Neural cell (in vitro differentiated cells): Measurements from ENCODE around the gene STXBP1. TPM values are rescaled to one million over a fixed set of nuclear protein-coding genes. Genes with fewer than 3 reads are reported as not detected.

Experiments
- H2AFZ ChIP-seq: fragments of 200-600, 300-800 bp; sonication (generic), shearing (Covaris generic); 2 replicates; pipeline ENCODE4 v1.6.0; 2014; ENCODE audit warnings: low read depth, mild to moderate bottlenecking, antibody characterized with exemption, low read length, moderate library complexity
- H3F3A ChIP-seq: fragments of 200-600 bp; shearing (Covaris generic); 2 replicates; pipeline ENCODE4 v1.6.1; 2016; ENCODE audit warnings: mild to moderate bottlenecking, moderate library complexity, mixed read lengths, antibody characterized with exemption, low read length; ENCODE audit not compliant: insufficient read depth, poor library complexity, severe bottlenecking
- H3K27ac ChIP-seq: fragments of 200-600, 300-800 bp; sonication (generic), shearing (Covaris generic); 2 replicates; pipeline ENCODE4 v1.5.1; 2014; ENCODE audit warnings: mild to moderate bottlenecking, low read length, moderate library complexity
- H3K27me3 ChIP-seq: fragments of 300-800, 200-600 bp; sonication (generic), shearing (Covaris generic); 2 replicates; pipeline ENCODE4 v1.6.0; 2014; ENCODE audit warnings: mild to moderate bottlenecking, low read depth, low read length, moderate library complexity; ENCODE audit not compliant: insufficient read depth
- H3K36me3 ChIP-seq: fragments of 300-800, 200-600 bp; sonication (generic), shearing (Covaris generic); 2 replicates; pipeline ENCODE4 v1.5.1; 2014; ENCODE audit warnings: mild to moderate bottlenecking, antibody characterized with exemption, low read length, moderate library complexity; ENCODE audit not compliant: insufficient read depth
- H3K4me2 ChIP-seq: fragments of 300-800, 200-600 bp; sonication (generic), shearing (Covaris generic); 2 replicates; pipeline ENCODE4 v1.6.0; 2014; ENCODE audit warnings: mild to moderate bottlenecking, low read length
- H3K4me3 ChIP-seq: fragments of 300-800, 200-600 bp; sonication (generic), shearing (Covaris generic); 2 replicates; pipeline ENCODE4 v1.5.1; 2014; ENCODE audit warnings: mild to moderate bottlenecking, low read length, moderate library complexity
- H3K79me2 ChIP-seq: fragments of 200-600 bp; shearing (Covaris generic); replicated peaks from 2 replicates; pipeline ENCODE4 v1.6.0; 2014; ENCODE audit warnings: mild to moderate bottlenecking, low read length, moderate library complexity; ENCODE audit not compliant: insufficient read depth
- H3K9ac ChIP-seq: fragments of 300-800, 200-600 bp; sonication (generic), shearing (Covaris generic); 2 replicates; pipeline ENCODE4 v1.6.1; 2016; ENCODE audit warnings: mild to moderate bottlenecking, low read length, mixed read lengths
- H3K9me2 ChIP-seq: fragments of 200-600 bp; shearing (Covaris generic); 2 replicates; pipeline ENCODE4 v1.6.1; 2016; ENCODE audit warnings: mild to moderate bottlenecking, low read length, mixed read lengths; ENCODE audit not compliant: insufficient read depth
- H3K9me3 ChIP-seq: fragments of 200-600, 300-800 bp; sonication (generic), shearing (Covaris generic); 2 replicates; pipeline ENCODE4 v1.6.1; 2016; ENCODE audit warnings: mild to moderate bottlenecking, mixed run types, low read length, moderate library complexity, mixed read lengths
- H4K20me1 ChIP-seq: fragments of 200-600 bp; shearing (Covaris generic); 2 replicates; pipeline ENCODE4 v1.6.1; 2016; ENCODE audit warnings: mild to moderate bottlenecking, mixed run types; ENCODE audit not compliant: insufficient read depth
- EP300 ChIP-seq: fragments of 450-650 bp; conservative IDR thresholded peaks from 2 replicates; pipeline ENCODE4 v1.6.1; 2014; ENCODE audit warnings: antibody characterized with exemption, mild to moderate bottlenecking, moderate library complexity; ENCODE audit not compliant: poor library complexity, severe bottlenecking
- EZH2 ChIP-seq: fragments of 200-600, 300-800 bp; shearing (Covaris generic), sonication (generic); IDR thresholded peaks from 2 replicates; pipeline ENCODE4 v1.6.1; 2014; ENCODE audit warnings: antibody characterized with exemption, low read length, borderline replicate concordance, mild to moderate bottlenecking; ENCODE audit not compliant: insufficient read depth, poor library complexity, severe bottlenecking
- MXI1 ChIP-seq: fragments of 450-650 bp; conservative IDR thresholded peaks from 2 replicates; pipeline ENCODE4 v1.6.1; 2014; ENCODE audit warnings: antibody characterized with exemption, mild to moderate bottlenecking; ENCODE audit not compliant: poor library complexity, severe bottlenecking
- POLR2AphosphoS5 ChIP-seq: IDR thresholded peaks from 2 replicates; pipeline ENCODE4 v1.6.1; 2012
- RAD21 ChIP-seq: fragments of 450-650 bp; conservative IDR thresholded peaks from 2 replicates; pipeline ENCODE4 v1.6.1; 2014; ENCODE audit warnings: antibody characterized with exemption, mild to moderate bottlenecking, moderate library complexity
- SMC3 ChIP-seq: fragments of 450-650 bp; conservative IDR thresholded peaks from 2 replicates; pipeline ENCODE4 v1.6.1; 2014; ENCODE audit warnings: antibody characterized with exemption, mild to moderate bottlenecking, moderate library complexity; ENCODE audit not compliant: poor library complexity
- TAF1 ChIP-seq: IDR thresholded peaks from 2 replicates; pipeline ENCODE4 v1.6.1; 2012; ENCODE audit warnings: low read depth
- polyA plus RNA-seq: library from polyadenylated mRNA; depleted of rRNA; stranded (reverse); fragments of >200 nt; gene quantifications from 2 replicates; pipeline ENCODE4 v1.2.3, GENCODE V29; 2014
- TF ChIP-seq, protein P1 (sequence below): IDR thresholded peaks from 2 replicates; pipeline ENCODE4 v1.6.1; 2012; ENCODE audit warnings: borderline replicate concordance
- TF ChIP-seq, protein P2 (sequence below): fragments of 450-650 bp; IDR thresholded peaks from 2 replicates; pipeline ENCODE4 v1.5.1; 2014; ENCODE audit warnings: antibody characterized with exemption, mild to moderate bottlenecking, moderate library complexity; ENCODE audit not compliant: poor library complexity, severe bottlenecking

STXBP1 gene
- polyA plus RNA-seq, 1 donor from 2014 or later = 42.5 TPM

DNA sequence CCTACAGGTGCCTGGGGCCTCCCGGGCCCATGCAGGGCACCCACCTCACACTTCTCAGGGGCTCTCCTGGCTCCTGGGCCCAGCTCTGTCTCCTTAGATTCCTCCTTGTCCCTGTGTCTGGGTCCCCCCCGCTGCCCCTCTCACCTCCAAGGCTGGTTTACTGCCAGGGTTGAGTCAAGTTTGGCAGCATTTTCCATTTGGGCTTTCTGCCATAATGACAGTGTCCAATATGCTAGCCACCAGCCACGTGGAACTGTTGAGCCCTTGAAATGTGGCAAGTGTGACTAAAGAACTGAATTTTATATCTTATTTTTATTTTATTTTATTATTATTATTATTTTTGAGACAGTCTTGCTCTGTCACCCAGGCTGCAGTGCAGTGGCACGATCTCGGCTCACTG, 105.7 kb downstream of the STXBP1 start:
- no peaks in the 10 kb centered on the region for H3F3A ChIP-seq
- H3K9me2 ChIP-seq = no peaks in the 10 kb centered on the region
- H3K79me2 ChIP-seq = no peaks in the 10 kb centered on the region
- no peaks in the 10 kb centered on the region for H3K27me3 ChIP-seq
- TF ChIP-seq MXI1 (no peak), RAD21 (no peak), POLR2AphosphoS5 (no peak), SMC3 (no peak), EP300 (no peak), TAF1 (no peak), EZH2 (no peak)
- TF ChIP-seq, protein P1, sequence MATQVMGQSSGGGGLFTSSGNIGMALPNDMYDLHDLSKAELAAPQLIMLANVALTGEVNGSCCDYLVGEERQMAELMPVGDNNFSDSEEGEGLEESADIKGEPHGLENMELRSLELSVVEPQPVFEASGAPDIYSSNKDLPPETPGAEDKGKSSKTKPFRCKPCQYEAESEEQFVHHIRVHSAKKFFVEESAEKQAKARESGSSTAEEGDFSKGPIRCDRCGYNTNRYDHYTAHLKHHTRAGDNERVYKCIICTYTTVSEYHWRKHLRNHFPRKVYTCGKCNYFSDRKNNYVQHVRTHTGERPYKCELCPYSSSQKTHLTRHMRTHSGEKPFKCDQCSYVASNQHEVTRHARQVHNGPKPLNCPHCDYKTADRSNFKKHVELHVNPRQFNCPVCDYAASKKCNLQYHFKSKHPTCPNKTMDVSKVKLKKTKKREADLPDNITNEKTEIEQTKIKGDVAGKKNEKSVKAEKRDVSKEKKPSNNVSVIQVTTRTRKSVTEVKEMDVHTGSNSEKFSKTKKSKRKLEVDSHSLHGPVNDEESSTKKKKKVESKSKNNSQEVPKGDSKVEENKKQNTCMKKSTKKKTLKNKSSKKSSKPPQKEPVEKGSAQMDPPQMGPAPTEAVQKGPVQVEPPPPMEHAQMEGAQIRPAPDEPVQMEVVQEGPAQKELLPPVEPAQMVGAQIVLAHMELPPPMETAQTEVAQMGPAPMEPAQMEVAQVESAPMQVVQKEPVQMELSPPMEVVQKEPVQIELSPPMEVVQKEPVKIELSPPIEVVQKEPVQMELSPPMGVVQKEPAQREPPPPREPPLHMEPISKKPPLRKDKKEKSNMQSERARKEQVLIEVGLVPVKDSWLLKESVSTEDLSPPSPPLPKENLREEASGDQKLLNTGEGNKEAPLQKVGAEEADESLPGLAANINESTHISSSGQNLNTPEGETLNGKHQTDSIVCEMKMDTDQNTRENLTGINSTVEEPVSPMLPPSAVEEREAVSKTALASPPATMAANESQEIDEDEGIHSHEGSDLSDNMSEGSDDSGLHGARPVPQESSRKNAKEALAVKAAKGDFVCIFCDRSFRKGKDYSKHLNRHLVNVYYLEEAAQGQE = no peak
- TF ChIP-seq, protein P2, sequence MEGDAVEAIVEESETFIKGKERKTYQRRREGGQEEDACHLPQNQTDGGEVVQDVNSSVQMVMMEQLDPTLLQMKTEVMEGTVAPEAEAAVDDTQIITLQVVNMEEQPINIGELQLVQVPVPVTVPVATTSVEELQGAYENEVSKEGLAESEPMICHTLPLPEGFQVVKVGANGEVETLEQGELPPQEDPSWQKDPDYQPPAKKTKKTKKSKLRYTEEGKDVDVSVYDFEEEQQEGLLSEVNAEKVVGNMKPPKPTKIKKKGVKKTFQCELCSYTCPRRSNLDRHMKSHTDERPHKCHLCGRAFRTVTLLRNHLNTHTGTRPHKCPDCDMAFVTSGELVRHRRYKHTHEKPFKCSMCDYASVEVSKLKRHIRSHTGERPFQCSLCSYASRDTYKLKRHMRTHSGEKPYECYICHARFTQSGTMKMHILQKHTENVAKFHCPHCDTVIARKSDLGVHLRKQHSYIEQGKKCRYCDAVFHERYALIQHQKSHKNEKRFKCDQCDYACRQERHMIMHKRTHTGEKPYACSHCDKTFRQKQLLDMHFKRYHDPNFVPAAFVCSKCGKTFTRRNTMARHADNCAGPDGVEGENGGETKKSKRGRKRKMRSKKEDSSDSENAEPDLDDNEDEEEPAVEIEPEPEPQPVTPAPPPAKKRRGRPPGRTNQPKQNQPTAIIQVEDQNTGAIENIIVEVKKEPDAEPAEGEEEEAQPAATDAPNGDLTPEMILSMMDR = no peak
- no peak overlapping the region for H3K4me3 ChIP-seq
- no peak overlapping the region for H3K4me2 ChIP-seq
- H3K36me3 ChIP-seq = no peaks in the 10 kb centered on the region
- no peaks in the 10 kb centered on the region for H4K20me1 ChIP-seq
- H3K9ac ChIP-seq = no peak overlapping the region
- no peak overlapping the region for H2AFZ ChIP-seq
- no peak overlapping the region for H3K27ac ChIP-seq
- H3K9me3 ChIP-seq = no peaks in the 10 kb centered on the region

DNA sequence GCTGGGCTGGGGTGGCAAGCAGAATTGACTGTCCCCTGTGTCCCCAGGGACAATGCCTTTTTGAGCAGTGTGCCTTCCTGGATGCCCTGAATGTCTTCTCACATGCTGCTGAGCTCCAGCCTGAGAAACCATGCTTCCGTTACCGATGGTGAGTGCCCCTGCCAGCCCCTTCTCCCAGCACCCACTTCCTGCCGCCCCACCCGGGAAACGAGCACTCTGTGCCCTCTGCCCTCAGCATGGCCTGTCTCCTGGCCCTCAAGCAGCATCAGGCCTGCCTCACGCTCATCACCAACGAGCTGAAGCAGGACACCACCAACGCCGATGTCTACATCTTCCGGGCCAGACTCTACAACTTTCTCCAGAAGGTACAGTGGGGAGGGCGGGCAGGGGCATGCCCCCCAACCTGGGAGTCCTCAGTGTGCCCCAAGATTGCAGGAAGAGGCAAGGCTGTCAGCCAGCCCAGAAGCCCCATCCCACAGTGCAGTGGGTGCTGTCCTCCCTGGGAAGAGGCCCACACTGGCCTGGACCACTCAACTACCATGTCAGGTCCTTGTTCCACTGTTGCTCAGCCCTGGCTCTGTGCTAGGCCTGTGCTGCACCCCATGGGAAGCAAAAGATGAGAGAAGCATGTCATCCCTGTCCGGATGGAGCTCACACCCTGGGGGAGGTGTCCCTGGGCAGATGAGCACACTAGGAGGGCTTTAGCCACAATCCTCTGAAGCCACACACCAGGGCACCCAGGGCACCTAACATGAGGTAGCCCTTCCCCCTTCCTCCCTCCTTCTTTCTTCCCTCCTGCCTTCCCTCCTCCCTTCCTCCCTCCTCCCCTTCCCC, 108.2 kb downstream of the STXBP1 start:
- Histone ChIP-seq H3K4me3 (no peak overlapping the region), H3F3A (no peaks in the 10 kb centered on the region), H2AFZ (no peak overlapping the region), H3K9ac (no peak overlapping the region), H3K27me3 (no peaks in the 10 kb centered on the region), H3K36me3 (no peaks in the 10 kb centered on the region), H3K27ac (no peak overlapping the region), H3K9me2 (no peaks in the 10 kb centered on the region), H3K9me3 (no peaks in the 10 kb centered on the region), H3K79me2 (no peaks in the 10 kb centered on the region), H4K20me1 (no peaks in the 10 kb centered on the region), H3K4me2 (no peak overlapping the region)
- TF ChIP-seq, protein P2 = no peak
- TF ChIP-seq, protein P1 = no peak
- TF ChIP-seq SMC3 = no peak
- no peak for TF ChIP-seq TAF1
- TF ChIP-seq EZH2 = no peak
- TF ChIP-seq RAD21 = no peak
- TF ChIP-seq MXI1 = no peak
- TF ChIP-seq POLR2AphosphoS5 = no peak
- TF ChIP-seq EP300 = no peak
